ENCODE measurements around the gene MSANTD1. TPM values are rescaled to one million over a fixed set of nuclear protein-coding genes. Genes with fewer than 3 reads are reported as not detected.

The MSANTD1 gene
- polyA plus RNA-seq, 1 experiment = 0.04 TPM

GRCh38 chr4:3227878-3228675, 20.9 kb upstream of the MSANTD1 start:
- POLR2A ChIA-PET = no interaction called here
- H3K27ac ChIP-seq (ENCODE audit: low read depth, low read length) = no peak overlapping the region

GRCh38 chr4:3228881-3229280, 20.1 kb upstream of the MSANTD1 start:
- H3K27me3 ChIP-seq (ENCODE audit: control insufficient read depth, insufficient read depth, low read length) = no peaks in the 10 kb centered on the region
- H3K9me3 ChIP-seq (ENCODE audit: control insufficient read depth, insufficient read depth, low read length) = no peaks in the 10 kb centered on the region; the same call in 1 of the 2 replicates
- no peak overlapping the region for H3K4me3 ChIP-seq (ENCODE audit: low read depth, low read length)
- DNase-seq (ENCODE audit: low read depth, low spot score) = no peak
- ChIA-PET CTCF (no interaction called here), POLR2A (no interaction called here)
- no peak for TF ChIP-seq CTCF (IDR thresholded peaks at IDR 0.05; ENCODE audit: low read depth, low read length)
- no peak overlapping the region for H3K27ac ChIP-seq (ENCODE audit: low read depth, low read length)

More at GRCh38 chr4:3227878-3228675, 20.9 kb upstream of the MSANTD1 start:
- no peak for TF ChIP-seq CTCF (IDR thresholded peaks at IDR 0.05; ENCODE audit: low read depth, low read length)
- CTCF ChIA-PET = no interaction called here
- no peak for DNase-seq (ENCODE audit: low read depth, low spot score)
- Histone ChIP-seq H3K4me3 (ENCODE audit: low read depth, low read length) (no peak overlapping the region), H3K9me3 (ENCODE audit: control insufficient read depth, insufficient read depth, low read length) (no peaks in the 10 kb centered on the region; the same call in 1 of the 2 replicates), H3K27me3 (ENCODE audit: control insufficient read depth, insufficient read depth, low read length) (no peaks in the 10 kb centered on the region)

- ChIA-PET POLR2A (no interaction called here), CTCF (no interaction called here)
- Histone ChIP-seq H3K9me3 (ENCODE audit: control insufficient read depth, insufficient read depth, low read length) (no peaks in the 10 kb centered on the region; the same call in 1 of the 2 replicates), H3K27me3 (ENCODE audit: control insufficient read depth, insufficient read depth, low read length) (no peaks in the 10 kb centered on the region), H3K27ac (ENCODE audit: low read depth, low read length) (no peak overlapping the region), H3K4me3 (ENCODE audit: low read depth, low read length) (no peak overlapping the region)
- no peak for DNase-seq (ENCODE audit: low read depth, low spot score)
- no peak for TF ChIP-seq CTCF (IDR thresholded peaks at IDR 0.05; ENCODE audit: low read depth, low read length)
Measured at GRCh38 chr4:3229328-3229727, 19.6 kb upstream of the MSANTD1 start.

GRCh38 chr4:3229964-3230363, 19.0 kb upstream of the MSANTD1 start:
- no peak overlapping the region for H3K4me3 ChIP-seq (ENCODE audit: low read depth, low read length)
- ChIA-PET POLR2A (no interaction called here), CTCF (no interaction called here)
- no peak for TF ChIP-seq CTCF (IDR thresholded peaks at IDR 0.05; ENCODE audit: low read depth, low read length)
- no peak for DNase-seq (ENCODE audit: low read depth, low spot score)
- no peaks in the 10 kb centered on the region; the same call in 1 of the 2 replicates for H3K9me3 ChIP-seq (ENCODE audit: control insufficient read depth, insufficient read depth, low read length)
- no peaks in the 10 kb centered on the region for H3K27me3 ChIP-seq (ENCODE audit: control insufficient read depth, insufficient read depth, low read length)
- no peak overlapping the region for H3K27ac ChIP-seq (ENCODE audit: low read depth, low read length)

- CTCF ChIA-PET = no interaction called here
- Histone ChIP-seq H3K9me3 (ENCODE audit: control insufficient read depth, insufficient read depth, low read length) (no peaks in the 10 kb centered on the region; the same call in 1 of the 2 replicates), H3K4me3 (ENCODE audit: low read depth, low read length) (no peak overlapping the region), H3K27ac (ENCODE audit: low read depth, low read length) (no peak overlapping the region), H3K27me3 (ENCODE audit: control insufficient read depth, insufficient read depth, low read length) (no peaks in the 10 kb centered on the region)
- TF ChIP-seq CTCF (IDR thresholded peaks at IDR 0.05; ENCODE audit: low read depth, low read length) = no peak
- POLR2A ChIA-PET = no interaction called here
- DNase-seq (ENCODE audit: low read depth, low spot score) = no peak
Measured at GRCh38 chr4:3231471-3231870, 17.5 kb upstream of the MSANTD1 start.

All from AG04450 (cell line).